MM.1S (cell line): ENCODE data around the gene FAM216B.

Source experiments
- DNase-seq: peaks from one replicate; pipeline ENCODE4 v3.0.0-alpha.2; 2015
- H2AFZ ChIP-seq: fragments of 300-600 bp; sonication (generic); 2 replicates; pipeline ENCODE4 v1.6.0; 2016; ENCODE audit warnings: antibody characterized with exemption, low read length
- H3F3A ChIP-seq: fragments of 300-600 bp; sonication (generic); 2 replicates; pipeline ENCODE4 v1.6.1; 2016; ENCODE audit warnings: mild to moderate bottlenecking, antibody characterized with exemption, low read length, moderate library complexity, mixed read lengths; ENCODE audit not compliant: insufficient read depth
- H3K27ac ChIP-seq: fragments of 300-600 bp; sonication (generic); 2 replicates; pipeline ENCODE4 v1.5.1; 2016; ENCODE audit warnings: mild to moderate bottlenecking, low read length
- H3K27me3 ChIP-seq: fragments of 300-600 bp; sonication (generic); replicated peaks from 2 replicates; pipeline ENCODE4 v1.6.0; 2016; ENCODE audit warnings: low read length; ENCODE audit not compliant: insufficient read depth
- H3K36me3 ChIP-seq: fragments of 300-600 bp; sonication (generic); replicated peaks from 2 replicates; pipeline ENCODE4 v1.6.1; 2016; ENCODE audit warnings: mild to moderate bottlenecking, low read length, mixed read lengths; ENCODE audit not compliant: insufficient read depth
- H3K4me1 ChIP-seq: fragments of 300-600 bp; sonication (generic); 2 replicates; pipeline ENCODE4 v1.6.1; 2016; ENCODE audit warnings: low read length, mixed read lengths
- H3K4me2 ChIP-seq: fragments of 300-600 bp; sonication (generic); 2 replicates; pipeline ENCODE4 v1.6.0; 2016; ENCODE audit warnings: low read depth, low read length
- H3K4me3 ChIP-seq: fragments of 300-600 bp; sonication (generic); 2 replicates; pipeline ENCODE4 v1.5.1; 2016; ENCODE audit warnings: low read length, mixed read lengths
- H3K79me2 ChIP-seq: fragments of 300-600 bp; sonication (generic); 2 replicates; pipeline ENCODE4 v1.6.1; 2016; ENCODE audit warnings: mixed run types, low read length, mixed read lengths
- H3K9ac ChIP-seq: fragments of 300-600 bp; sonication (generic); 2 replicates; pipeline ENCODE4 v1.6.1; 2016; ENCODE audit warnings: low read length, mixed read lengths
- H3K9me2 ChIP-seq: fragments of 300-600 bp; sonication (generic); replicated peaks from 2 replicates; pipeline ENCODE4 v1.6.1; 2016; ENCODE audit warnings: mild to moderate bottlenecking, low read length, mixed read lengths; ENCODE audit not compliant: insufficient read depth
- H3K9me3 ChIP-seq: fragments of 300-600 bp; sonication (generic); replicated peaks from 2 replicates; pipeline ENCODE4 v1.6.1; 2016; ENCODE audit warnings: mild to moderate bottlenecking, low read length, mixed read lengths; ENCODE audit not compliant: insufficient read depth
- H4K20me1 ChIP-seq: fragments of 300-600 bp; sonication (generic); 2 replicates; pipeline ENCODE4 v1.6.1; 2016; ENCODE audit warnings: mild to moderate bottlenecking, low read length, moderate library complexity, mixed read lengths; ENCODE audit not compliant: insufficient read depth
- EZH2 ChIP-seq: fragments of 300-600 bp; sonication (generic); optimal IDR thresholded peaks from 2 replicates; pipeline ENCODE3; 2017; ENCODE audit warnings: low read depth, mild to moderate bottlenecking, antibody characterized with exemption, low read length, mixed read lengths
- EZH2phosphoT487 ChIP-seq: fragments of 300-600 bp; sonication (generic); IDR thresholded peaks from 2 replicates; pipeline ENCODE4 v1.6.1; 2018; ENCODE audit warnings: antibody characterized with exemption, low read length
- TF ChIP-seq, protein P1 (sequence below): fragments of 300-600 bp; sonication (generic); IDR thresholded peaks from 2 replicates; pipeline ENCODE4 v1.5.1; 2016; ENCODE audit warnings: antibody characterized with exemption, low read length, mixed read lengths

The FAM216B gene

DNA sequence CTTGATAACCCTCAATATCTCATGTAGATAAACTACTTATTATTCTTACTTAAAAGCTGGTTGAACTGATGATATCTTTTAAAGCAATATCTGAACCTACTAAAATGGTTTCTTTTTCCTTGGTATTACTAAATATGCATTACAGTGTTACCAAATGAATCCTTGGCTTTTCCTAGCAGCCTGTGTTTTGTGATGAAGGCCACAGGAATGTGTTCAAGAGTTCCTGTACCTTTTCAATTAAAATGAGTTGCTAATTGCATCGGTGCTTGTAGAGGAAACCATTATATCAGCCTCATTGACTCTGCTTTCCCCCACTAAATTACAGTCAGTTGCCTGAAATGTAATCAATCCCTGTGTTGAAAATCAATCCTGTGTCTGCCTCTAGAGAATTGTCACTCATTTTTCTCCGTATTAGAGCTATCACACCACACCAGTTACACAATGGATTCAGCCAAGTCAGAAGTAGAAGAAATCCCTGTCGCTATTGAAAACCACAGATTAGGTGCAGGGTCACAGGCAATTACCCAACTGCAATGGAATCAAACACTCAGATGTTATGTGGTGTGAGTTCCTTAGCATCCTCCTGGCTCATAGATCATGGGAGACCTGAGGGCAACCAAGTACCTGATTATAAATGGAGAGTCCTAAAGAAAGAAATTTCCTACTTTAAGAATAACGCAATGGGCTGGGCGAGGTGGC is 13.3 kb downstream of the FAM216B start:
- H3K36me3 ChIP-seq, result no peaks in the 10 kb centered on the region
- H4K20me1 ChIP-seq, result no peaks in the 10 kb centered on the region
- no peaks in the 10 kb centered on the region for H3K4me1 ChIP-seq
- H2AFZ ChIP-seq, result no peak overlapping the region
- no peak overlapping the region for H3K9ac ChIP-seq
- no peak overlapping the region for H3K27ac ChIP-seq
- no peak overlapping the region for H3K4me2 ChIP-seq
- H3F3A ChIP-seq, result no peaks in the 10 kb centered on the region
- H3K27me3 ChIP-seq, result no peaks in the 10 kb centered on the region
- TF ChIP-seq, protein P1, sequence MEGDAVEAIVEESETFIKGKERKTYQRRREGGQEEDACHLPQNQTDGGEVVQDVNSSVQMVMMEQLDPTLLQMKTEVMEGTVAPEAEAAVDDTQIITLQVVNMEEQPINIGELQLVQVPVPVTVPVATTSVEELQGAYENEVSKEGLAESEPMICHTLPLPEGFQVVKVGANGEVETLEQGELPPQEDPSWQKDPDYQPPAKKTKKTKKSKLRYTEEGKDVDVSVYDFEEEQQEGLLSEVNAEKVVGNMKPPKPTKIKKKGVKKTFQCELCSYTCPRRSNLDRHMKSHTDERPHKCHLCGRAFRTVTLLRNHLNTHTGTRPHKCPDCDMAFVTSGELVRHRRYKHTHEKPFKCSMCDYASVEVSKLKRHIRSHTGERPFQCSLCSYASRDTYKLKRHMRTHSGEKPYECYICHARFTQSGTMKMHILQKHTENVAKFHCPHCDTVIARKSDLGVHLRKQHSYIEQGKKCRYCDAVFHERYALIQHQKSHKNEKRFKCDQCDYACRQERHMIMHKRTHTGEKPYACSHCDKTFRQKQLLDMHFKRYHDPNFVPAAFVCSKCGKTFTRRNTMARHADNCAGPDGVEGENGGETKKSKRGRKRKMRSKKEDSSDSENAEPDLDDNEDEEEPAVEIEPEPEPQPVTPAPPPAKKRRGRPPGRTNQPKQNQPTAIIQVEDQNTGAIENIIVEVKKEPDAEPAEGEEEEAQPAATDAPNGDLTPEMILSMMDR, result no peak
- TF ChIP-seq EZH2 (no peak), EZH2phosphoT487 (no peak)
- DNase-seq, result no peak
- H3K9me3 ChIP-seq, result no peaks in the 10 kb centered on the region
- no peaks in the 10 kb centered on the region for H3K79me2 ChIP-seq
- H3K4me3 ChIP-seq, result no peak overlapping the region
- no peaks in the 10 kb centered on the region for H3K9me2 ChIP-seq

DNA sequence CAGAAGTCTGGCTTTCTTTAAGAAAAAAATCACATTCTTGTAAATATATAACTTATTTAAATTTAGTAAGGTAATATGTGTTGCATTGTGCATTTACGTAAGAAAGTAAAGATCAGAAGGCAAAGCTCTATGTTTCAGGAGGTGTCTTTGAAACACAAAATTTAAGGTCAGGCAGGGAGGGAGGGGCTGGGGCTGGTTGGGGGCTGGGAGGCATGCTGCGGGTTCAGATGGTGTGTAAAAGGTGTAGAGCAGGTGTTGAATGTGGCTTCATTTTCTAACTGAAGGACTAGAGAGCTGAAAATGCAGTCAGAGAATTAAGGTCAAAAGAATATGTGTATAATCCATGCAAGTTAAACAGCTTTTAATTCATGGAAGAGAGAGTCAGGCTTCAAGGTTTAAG is 14.3 kb downstream of the FAM216B start:
- H3K4me3 ChIP-seq, result no peak overlapping the region
- no peaks in the 10 kb centered on the region for H3K36me3 ChIP-seq
- no peak overlapping the region for H3K4me2 ChIP-seq
- no peaks in the 10 kb centered on the region for H4K20me1 ChIP-seq
- no peak overlapping the region for H2AFZ ChIP-seq
- DNase-seq, result no peak
- no peaks in the 10 kb centered on the region for H3K9me2 ChIP-seq
- H3K27me3 ChIP-seq, result no peaks in the 10 kb centered on the region
- no peak overlapping the region for H3K9ac ChIP-seq
- no peaks in the 10 kb centered on the region for H3K79me2 ChIP-seq
- H3K27ac ChIP-seq, result no peak overlapping the region
- TF ChIP-seq EZH2 (no peak), EZH2phosphoT487 (no peak)
- TF ChIP-seq, protein P1, result no peak
- no peaks in the 10 kb centered on the region for H3K9me3 ChIP-seq
- no peaks in the 10 kb centered on the region for H3K4me1 ChIP-seq
- H3F3A ChIP-seq, result no peaks in the 10 kb centered on the region

- Histone ChIP-seq H3K27me3 (no peaks in the 10 kb centered on the region), H3K9me3 (no peaks in the 10 kb centered on the region), H3K4me2 (no peak overlapping the region), H3K9ac (no peak overlapping the region), H3K79me2 (no peaks in the 10 kb centered on the region), H3K4me1 (no peaks in the 10 kb centered on the region), H2AFZ (no peak overlapping the region), H3K27ac (no peak overlapping the region), H3F3A (no peaks in the 10 kb centered on the region), H3K4me3 (no peak overlapping the region), H4K20me1 (no peaks in the 10 kb centered on the region), H3K9me2 (no peaks in the 10 kb centered on the region), H3K36me3 (no peaks in the 10 kb centered on the region)
- TF ChIP-seq EZH2 (no peak), EZH2phosphoT487 (no peak)
- TF ChIP-seq, protein P1, result no peak
- DNase-seq, result no peak
Observed at GRCh38 chr13:42796747-42797356, 15.5 kb downstream of the FAM216B start.
